22Rv1 (cell line): ENCODE measurements around the gene NFYC.

Experiments used
- ZFX ChIP-seq: fragments of 450-650 bp; IDR thresholded peaks from 2 replicates; pipeline ENCODE4 v1.6.1; 2017; ENCODE audit warnings: antibody characterized with exemption, borderline replicate concordance
- TF ChIP-seq, protein P1 (sequence below): fragments of 450-650 bp; IDR thresholded peaks from 2 replicates; pipeline ENCODE4 v1.5.1; 2017; ENCODE audit warnings: mild to moderate bottlenecking

DNA sequence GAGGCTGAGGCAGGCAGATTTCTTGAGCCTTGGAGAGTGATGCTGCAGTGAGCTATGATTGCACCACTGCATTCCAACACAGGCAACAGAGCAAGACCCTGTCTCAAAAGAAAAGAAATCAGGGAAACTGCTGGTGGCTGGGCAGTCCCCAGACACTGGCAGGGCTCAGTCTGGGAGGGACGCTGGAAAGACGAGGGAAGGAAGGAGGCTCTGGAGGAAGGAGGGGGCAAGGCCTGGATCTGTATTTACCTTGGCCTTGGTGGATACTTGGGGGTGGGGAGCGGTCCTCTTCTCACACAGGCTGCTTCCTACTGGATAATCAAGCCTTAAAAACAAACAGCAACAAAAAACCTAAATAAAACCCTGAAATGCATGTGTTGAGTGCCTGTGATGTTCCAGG is 116.5 kb downstream of the NFYC start:
- TF ChIP-seq, protein P1, sequence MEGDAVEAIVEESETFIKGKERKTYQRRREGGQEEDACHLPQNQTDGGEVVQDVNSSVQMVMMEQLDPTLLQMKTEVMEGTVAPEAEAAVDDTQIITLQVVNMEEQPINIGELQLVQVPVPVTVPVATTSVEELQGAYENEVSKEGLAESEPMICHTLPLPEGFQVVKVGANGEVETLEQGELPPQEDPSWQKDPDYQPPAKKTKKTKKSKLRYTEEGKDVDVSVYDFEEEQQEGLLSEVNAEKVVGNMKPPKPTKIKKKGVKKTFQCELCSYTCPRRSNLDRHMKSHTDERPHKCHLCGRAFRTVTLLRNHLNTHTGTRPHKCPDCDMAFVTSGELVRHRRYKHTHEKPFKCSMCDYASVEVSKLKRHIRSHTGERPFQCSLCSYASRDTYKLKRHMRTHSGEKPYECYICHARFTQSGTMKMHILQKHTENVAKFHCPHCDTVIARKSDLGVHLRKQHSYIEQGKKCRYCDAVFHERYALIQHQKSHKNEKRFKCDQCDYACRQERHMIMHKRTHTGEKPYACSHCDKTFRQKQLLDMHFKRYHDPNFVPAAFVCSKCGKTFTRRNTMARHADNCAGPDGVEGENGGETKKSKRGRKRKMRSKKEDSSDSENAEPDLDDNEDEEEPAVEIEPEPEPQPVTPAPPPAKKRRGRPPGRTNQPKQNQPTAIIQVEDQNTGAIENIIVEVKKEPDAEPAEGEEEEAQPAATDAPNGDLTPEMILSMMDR, result no peak
- no peak for TF ChIP-seq ZFX
